AG10803 (cell line): ENCODE data around the gene CTNNBIP1.
A peak's percentile ranks its signal among the peaks of the same experiment; 100 is the strongest.

Source experiments
- DNase-seq: peaks from one replicate; pipeline ENCODE4 v3.0.0; 2010; ENCODE audit warnings: low read depth
- H3K4me3 ChIP-seq: 2 replicates; pipeline ENCODE4 v1.5.1; 2011; ENCODE audit warnings: mild to moderate bottlenecking, low read length, control low read depth
- CTCF ChIP-seq: conservative IDR thresholded peaks from 2 replicates; pipeline ENCODE4 v1.5.1; 2011; ENCODE audit warnings: mild to moderate bottlenecking, low read length, control low read depth, inconsistent platforms

The CTNNBIP1 gene

GRCh38 chr1:9878404-9878803, 31.7 kb downstream of the CTNNBIP1 start:
- DNase-seq = no peak
- no peak for TF ChIP-seq CTCF
- H3K4me3 ChIP-seq = no peak overlapping the region

- TF ChIP-seq CTCF = no peak
- H3K4me3 ChIP-seq = no peak overlapping the region
- no peak for DNase-seq
Measured at GRCh38 chr1:9877962-9878361, 32.1 kb downstream of the CTNNBIP1 start.

GRCh38 chr1:9875636-9876000, 34.5 kb downstream of the CTNNBIP1 start:
- no peak for TF ChIP-seq CTCF
- no peak for DNase-seq
- no peak overlapping the region for H3K4me3 ChIP-seq

GRCh38 chr1:9874959-9875635, 35.0 kb downstream of the CTNNBIP1 start:
- TF ChIP-seq CTCF = peak; percentile 88
- no peak overlapping the region for H3K4me3 ChIP-seq
- peak; percentile 54 for DNase-seq

GRCh38 chr1:9874412-9874811, 35.7 kb downstream of the CTNNBIP1 start:
- H3K4me3 ChIP-seq = no peak overlapping the region
- TF ChIP-seq CTCF = no peak
- no peak for DNase-seq

GRCh38 chr1:9873992-9874391, 36.1 kb downstream of the CTNNBIP1 start:
- no peak for DNase-seq
- no peak for TF ChIP-seq CTCF

GRCh38 chr1:9873385-9873784, 36.7 kb downstream of the CTNNBIP1 start:
- TF ChIP-seq CTCF = no peak
- H3K4me3 ChIP-seq = no peak overlapping the region
- no peak for DNase-seq

More at GRCh38 chr1:9873992-9874391, 36.1 kb downstream of the CTNNBIP1 start:
- H3K4me3 ChIP-seq = no peak overlapping the region
